Peyer's patch (tissue), 4 donors: ENCODE data around the gene LTBP3. TPM values are rescaled to one million over a fixed set of nuclear protein-coding genes. Genes with fewer than 3 reads are reported as not detected.

Experiments
- DNase-seq, 3 donors: peaks; one replicate each; pipeline ENCODE4 v3.0.0-alpha.2; 2017 to 2019
- H3K27ac ChIP-seq, 4 donors: fragments of 200-600 bp; sonication (generic); one replicate each; pipeline ENCODE4 v1.5.1; 2016 to 2019
- H3K27me3 ChIP-seq, 2 donors: fragments of 200-600 bp; sonication (generic); one replicate each; pipeline ENCODE4 v1.5.1; 2019
- H3K36me3 ChIP-seq, 3 donors: fragments of 200-600 bp; sonication (generic); one replicate each; pipeline ENCODE4 v1.5.1; 2016 to 2019
- H3K4me1 ChIP-seq, 4 donors: fragments of 200-600 bp; sonication (generic); one replicate each; pipeline ENCODE4 v1.5.1; 2016 to 2019
- H3K4me3 ChIP-seq, 4 donors: fragments of 200-600 bp; sonication (generic); 1 replicate in 3 of 4; 2 replicates in 1 of 4; pipeline ENCODE4 v1.5.1; 2016 to 2019; ENCODE audit warnings: mild to moderate bottlenecking in 1 of 4
- H3K9me3 ChIP-seq, 4 donors: fragments of 200-600 bp; sonication (generic); one replicate each; pipeline ENCODE4 v1.5.1; 2016 to 2019; ENCODE audit warnings: mild to moderate bottlenecking in 1 of 4
- POLR2A ChIP-seq, 2 donors: fragments of 450-650 bp; IDR thresholded peaks; one replicate each; pipeline ENCODE4 v1.5.1; 2017; ENCODE audit warnings: antibody characterized with exemption in 2 of 2, mild to moderate bottlenecking in 2 of 2, moderate library complexity in 2 of 2
- total RNA-seq, 4 donors: library from RNA; depleted of rRNA; stranded (reverse); fragments of >200 nt; gene quantifications; one replicate each; pipeline ENCODE4 v1.1.0, GENCODE V29; 2016
- TF ChIP-seq, protein P1 (sequence below), 6 experiments: fragments of 450-650 bp in 4 of 6; fragments of 200-600 bp in 2 of 6; sonication (generic) in 1 of 6; IDR thresholded peaks; one replicate each; pipeline ENCODE4 v1.5.1; 2017 to 2019; ENCODE audit warnings: antibody characterized with exemption in 6 of 6, mild to moderate bottlenecking in 3 of 6, moderate library complexity in 1 of 6

The LTBP3 gene
- total RNA-seq, 4 donors from 2014 or later = 42.0 to 150 (median 88.3) TPM

DNA sequence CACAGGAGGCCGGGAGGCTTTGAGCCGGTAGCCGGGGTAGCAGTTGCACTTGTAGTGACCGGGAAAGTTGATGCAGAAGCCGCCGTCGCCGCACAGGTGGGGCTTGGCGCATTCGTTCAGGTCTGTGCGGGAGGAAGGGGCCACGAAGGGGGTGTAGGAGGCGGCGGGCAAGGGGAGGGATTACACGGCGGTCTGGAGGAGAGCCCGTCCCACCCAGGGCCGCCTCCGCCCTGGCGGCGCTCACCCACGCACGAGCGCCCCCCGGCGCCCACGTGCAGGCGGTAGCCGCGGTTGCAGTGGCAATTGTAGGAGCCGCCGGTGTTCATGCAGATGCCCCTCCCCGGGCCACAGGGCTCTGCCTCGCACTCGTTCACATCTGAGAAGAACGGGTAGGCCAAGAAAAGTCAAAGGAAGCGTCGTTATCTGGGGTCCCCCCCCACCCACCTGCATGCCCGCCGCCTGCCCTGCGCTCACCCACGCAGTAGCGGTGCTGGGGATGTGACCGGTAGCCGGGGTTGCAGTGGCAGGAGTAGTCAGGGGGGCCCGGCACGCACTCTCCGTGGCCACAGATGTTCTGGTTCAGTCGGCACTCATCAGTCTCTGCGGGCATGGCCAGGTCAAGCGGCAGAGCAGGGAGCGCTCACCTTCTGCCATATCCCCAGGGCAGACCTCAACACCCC is 10.6 kb downstream of the LTBP3 start:
- peak overlapping the region in 1 of 4 donors; percentile 29 for H3K4me3 ChIP-seq
- peak overlapping the region in 3 of 4 donors; percentile 77 to 83 (median 80) for H3K27ac ChIP-seq
- H3K36me3 ChIP-seq = peaks cover 0 to 13% (median 0%) of the 10 kb centered on the region in 3 donors
- DNase-seq = peak in 2 of 3 donors; percentile 49 to 62
- peaks cover 9 to 23% (median 17%) of the 10 kb centered on the region in 4 donors for H3K4me1 ChIP-seq
- TF ChIP-seq, protein P1, sequence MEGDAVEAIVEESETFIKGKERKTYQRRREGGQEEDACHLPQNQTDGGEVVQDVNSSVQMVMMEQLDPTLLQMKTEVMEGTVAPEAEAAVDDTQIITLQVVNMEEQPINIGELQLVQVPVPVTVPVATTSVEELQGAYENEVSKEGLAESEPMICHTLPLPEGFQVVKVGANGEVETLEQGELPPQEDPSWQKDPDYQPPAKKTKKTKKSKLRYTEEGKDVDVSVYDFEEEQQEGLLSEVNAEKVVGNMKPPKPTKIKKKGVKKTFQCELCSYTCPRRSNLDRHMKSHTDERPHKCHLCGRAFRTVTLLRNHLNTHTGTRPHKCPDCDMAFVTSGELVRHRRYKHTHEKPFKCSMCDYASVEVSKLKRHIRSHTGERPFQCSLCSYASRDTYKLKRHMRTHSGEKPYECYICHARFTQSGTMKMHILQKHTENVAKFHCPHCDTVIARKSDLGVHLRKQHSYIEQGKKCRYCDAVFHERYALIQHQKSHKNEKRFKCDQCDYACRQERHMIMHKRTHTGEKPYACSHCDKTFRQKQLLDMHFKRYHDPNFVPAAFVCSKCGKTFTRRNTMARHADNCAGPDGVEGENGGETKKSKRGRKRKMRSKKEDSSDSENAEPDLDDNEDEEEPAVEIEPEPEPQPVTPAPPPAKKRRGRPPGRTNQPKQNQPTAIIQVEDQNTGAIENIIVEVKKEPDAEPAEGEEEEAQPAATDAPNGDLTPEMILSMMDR (IDR thresholded peaks at IDR 0.05) = peak in 1 of 6 experiments; percentile 4
- TF ChIP-seq POLR2A (IDR thresholded peaks at IDR 0.05) = no peak
- no peaks in the 10 kb centered on the region for H3K27me3 ChIP-seq
- H3K9me3 ChIP-seq = no peaks in the 10 kb centered on the region

DNA sequence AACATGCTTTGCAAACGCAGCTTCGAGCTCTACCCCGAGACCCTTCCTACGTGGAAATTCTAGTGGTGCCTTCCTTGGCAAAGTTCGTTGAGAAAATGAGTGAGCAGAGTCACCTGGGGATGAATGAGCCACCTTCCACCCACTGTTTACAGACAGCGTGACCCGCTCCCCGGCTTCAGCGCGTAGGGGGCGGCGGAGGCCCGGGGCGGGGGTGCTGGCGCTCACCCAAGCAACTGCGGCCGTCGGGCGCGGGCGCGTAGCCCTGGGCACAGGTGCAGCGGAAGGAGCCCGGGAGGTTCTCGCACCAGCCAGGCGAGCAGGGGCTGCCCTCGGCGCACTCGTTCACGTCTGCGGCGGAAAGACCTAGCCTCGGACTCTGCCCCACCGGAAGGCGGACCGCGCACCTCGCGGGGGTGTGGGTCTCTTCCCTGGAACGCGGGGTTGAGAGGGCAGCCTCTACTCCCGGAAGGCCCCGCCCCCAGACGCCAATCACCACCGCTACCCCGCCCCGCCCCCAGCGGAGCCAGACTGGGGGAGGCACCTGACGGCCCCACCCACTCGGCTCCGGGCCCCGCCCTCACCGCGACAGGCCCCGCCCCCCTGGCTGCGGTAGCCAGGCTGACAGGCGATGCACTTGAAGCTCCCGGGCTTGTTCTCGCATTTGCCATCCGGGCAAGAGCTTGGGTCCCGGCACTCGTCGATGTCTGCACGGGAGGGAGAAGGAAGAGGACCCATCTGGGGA is 11.8 kb downstream of the LTBP3 start:
- Histone ChIP-seq H3K27ac (peak overlapping the region; percentile 77 to 89 (median 82)), H3K4me1 (peaks cover 3 to 17% (median 12%) of the 10 kb centered on the region in 4 donors), H3K4me3 (peak overlapping the region; percentile 29 to 60 (median 44)), H3K36me3 (peaks cover 0 to 13% (median 0%) of the 10 kb centered on the region in 3 donors), H3K27me3 (no peaks in the 10 kb centered on the region), H3K9me3 (no peaks in the 10 kb centered on the region)
- peak; percentile 99 to 100 (median 100) for DNase-seq
- peak; percentile 66 to 81 for TF ChIP-seq POLR2A (IDR thresholded peaks at IDR 0.05)
- TF ChIP-seq, protein P1 (IDR thresholded peaks at IDR 0.05) = no peak

DNA sequence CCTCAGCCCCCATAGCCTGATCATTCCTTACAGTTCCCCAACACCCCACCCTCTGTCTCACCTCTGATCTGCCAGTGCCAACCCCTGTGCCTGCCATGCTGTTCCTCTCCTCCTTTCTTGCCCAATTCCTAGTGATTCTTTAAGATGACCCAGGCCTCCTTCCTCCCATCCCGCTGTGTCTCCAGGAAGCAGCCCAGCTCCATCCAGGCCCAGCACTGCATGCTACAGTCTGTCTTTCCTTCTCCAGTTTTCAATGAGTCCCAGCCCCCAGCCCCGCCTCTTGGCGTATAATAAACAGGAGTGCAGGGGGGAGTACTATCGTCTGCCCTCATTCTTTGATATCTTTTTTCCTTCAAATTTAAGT is 12.3 kb downstream of the LTBP3 start:
- no peaks in the 10 kb centered on the region for H3K27me3 ChIP-seq
- H3K4me1 ChIP-seq = peaks cover 5 to 23% (median 15%) of the 10 kb centered on the region in 4 donors
- peaks cover 0 to 13% (median 0%) of the 10 kb centered on the region in 3 donors for H3K36me3 ChIP-seq
- peak overlapping the region in 3 of 4 donors; percentile 29 to 60 (median 59) for H3K4me3 ChIP-seq
- TF ChIP-seq, protein P1 (IDR thresholded peaks at IDR 0.05) = no peak
- peak in 1 of 3 donors; percentile 51 for DNase-seq
- peak overlapping the region; percentile 77 to 89 (median 82) for H3K27ac ChIP-seq
- no peaks in the 10 kb centered on the region for H3K9me3 ChIP-seq

DNA sequence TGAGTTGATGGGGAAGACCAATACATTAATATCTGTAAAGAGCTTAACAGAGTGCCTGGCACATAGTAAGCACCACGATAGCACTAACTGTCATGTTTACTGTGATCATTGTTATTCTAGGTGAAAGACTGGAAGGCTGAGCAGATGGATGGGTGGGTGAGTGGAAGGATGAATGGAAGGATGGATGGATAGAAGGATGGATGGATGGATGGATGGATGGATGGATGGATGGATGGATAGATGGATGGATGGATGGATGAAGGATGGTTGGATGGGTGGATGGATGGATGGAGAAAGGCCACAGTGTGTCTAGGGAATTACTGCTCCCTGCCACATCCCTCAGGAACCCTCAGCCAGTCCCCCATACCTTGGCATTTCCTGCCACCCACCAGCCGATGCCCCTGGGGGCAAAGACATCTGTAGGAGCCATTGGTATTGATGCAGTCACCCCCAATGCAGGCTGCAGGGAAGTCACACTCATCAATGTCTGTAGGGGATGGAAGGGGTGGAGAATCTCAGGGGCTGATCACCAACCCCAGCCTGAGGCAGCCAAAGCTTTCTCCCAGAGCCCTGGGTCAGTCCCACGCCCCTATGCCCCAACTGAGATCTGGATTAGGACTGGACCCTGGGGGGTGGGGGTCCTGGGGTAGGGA is 15.3 kb downstream of the LTBP3 start:
- TF ChIP-seq, protein P1 (IDR thresholded peaks at IDR 0.05) = no peak
- no peak for TF ChIP-seq POLR2A (IDR thresholded peaks at IDR 0.05)
- Histone ChIP-seq H3K9me3 (no peaks in the 10 kb centered on the region), H3K4me3 (no peak overlapping the region), H3K27me3 (no peaks in the 10 kb centered on the region), H3K27ac (no peak overlapping the region), H3K4me1 (peaks cover 5 to 37% (median 19%) of the 10 kb centered on the region in 4 donors), H3K36me3 (peaks cover 0 to 30% (median 0%) of the 10 kb centered on the region in 3 donors)
- no peak for DNase-seq

DNA sequence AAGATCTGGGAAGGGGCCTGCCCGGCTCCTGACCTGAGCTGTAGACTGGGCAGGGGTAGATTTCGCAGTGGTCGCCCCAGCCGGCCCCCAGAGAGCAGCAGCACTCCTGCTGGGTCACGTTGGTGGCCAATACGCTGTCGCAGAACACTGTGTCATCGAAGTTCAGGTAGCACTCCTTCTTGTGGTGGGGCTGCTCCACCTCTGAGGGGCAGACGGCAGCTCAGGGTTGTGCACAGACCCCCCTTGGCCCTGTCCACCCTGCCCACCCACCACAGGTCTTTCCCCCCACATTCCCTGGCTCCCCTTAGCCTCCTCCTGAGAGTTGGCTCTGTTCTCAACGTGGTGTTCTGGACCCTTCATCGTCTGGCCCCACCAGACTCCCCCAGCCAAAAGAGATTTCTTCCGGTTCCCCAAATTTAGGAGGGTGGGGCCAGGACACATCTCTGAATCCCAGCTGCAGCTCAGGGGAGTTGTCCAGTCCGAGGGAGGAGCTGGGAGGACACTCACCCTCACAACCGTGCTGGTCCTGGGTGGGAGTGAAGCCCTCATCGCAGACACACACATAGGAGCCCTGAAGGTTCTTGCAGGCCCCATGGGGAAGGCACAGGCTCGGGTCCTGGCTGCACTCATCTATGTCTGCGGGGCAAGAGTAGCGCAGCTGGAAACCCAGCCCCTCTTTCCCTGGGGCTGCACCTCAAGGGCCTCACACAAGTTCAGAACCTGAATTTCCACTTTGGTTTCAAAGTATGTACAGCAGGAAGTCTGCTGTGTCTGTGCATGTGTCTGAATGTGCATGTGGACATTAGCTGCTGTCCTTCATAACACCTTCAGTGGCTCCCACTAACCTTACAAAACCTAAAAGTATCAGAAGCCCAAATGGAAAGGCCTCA is 16.8 kb downstream of the LTBP3 start:
- H3K4me3 ChIP-seq = peak overlapping the region; percentile 44 to 69 (median 61)
- H3K36me3 ChIP-seq = peaks cover 0 to 38% (median 0%) of the 10 kb centered on the region in 3 donors

More for the DNA sequence above, 16.8 kb downstream of the LTBP3 start:
- no peak for DNase-seq
- no peaks in the 10 kb centered on the region for H3K9me3 ChIP-seq
- peak overlapping the region; percentile 86 to 96 (median 93) for H3K27ac ChIP-seq
- peaks cover 5 to 25% (median 15%) of the 10 kb centered on the region in 4 donors for H3K4me1 ChIP-seq
- TF ChIP-seq, protein P1 (IDR thresholded peaks at IDR 0.05) = no peak
- TF ChIP-seq POLR2A (IDR thresholded peaks at IDR 0.05) = no peak
- no peaks in the 10 kb centered on the region for H3K27me3 ChIP-seq
